GM23338 (cell line): ENCODE measurements around the gene PLEKHM1. TPM values are rescaled to one million over a fixed set of nuclear protein-coding genes. Genes with fewer than 3 reads are reported as not detected.

Experiments used
- CTCF ChIP-seq, 2 experiments: fragments of 200-600 bp in 1 of 2; sonication (generic) in 1 of 2; conservative IDR thresholded peaks; 2 replicates each; pipeline versions ENCODE4 v1.5.1 to v1.6.1; 2016 to 2017; ENCODE audit warnings: antibody characterized with exemption in 2 of 2, low read depth in 2 of 2, mild to moderate bottlenecking in 2 of 2, moderate library complexity in 1 of 2
- ETS1 ChIP-seq: IDR thresholded peaks from 2 replicates; pipeline ENCODE4 v1.6.1; 2016; ENCODE audit warnings: antibody characterized with exemption
- EZH2 ChIP-seq: fragments of 200-600 bp; sonication (generic); IDR thresholded peaks from one replicate; pipeline ENCODE4 v1.8.0; 2017; ENCODE audit warnings: antibody characterized with exemption, mild to moderate bottlenecking, low read depth; ENCODE audit not compliant: unreplicated experiment
- JUNB ChIP-seq: IDR thresholded peaks from one replicate; pipeline ENCODE4 v1.6.1; 2016; ENCODE audit warnings: antibody characterized with exemption; ENCODE audit not compliant: unreplicated experiment
- NANOG ChIP-seq: IDR thresholded peaks from 2 replicates; pipeline ENCODE4 v1.6.1; 2016; ENCODE audit warnings: antibody characterized with exemption, borderline replicate concordance
- STAT1 ChIP-seq: IDR thresholded peaks from one replicate; pipeline ENCODE4 v1.6.1; 2016; ENCODE audit warnings: antibody characterized with exemption; ENCODE audit not compliant: unreplicated experiment
- ZNF462 ChIP-seq: fragments of 250-450 bp; sonication (Bioruptor Pico); IDR thresholded peaks from 2 replicates; pipeline ENCODE4 v1.5.0; 2020; ENCODE audit warnings: mild to moderate bottlenecking, moderate library complexity
- polyA plus RNA-seq: library from polyadenylated mRNA; unstranded; fragments of >200 nt; fragmentation: Nextera tagmentation; extraction: Ambion mirVana; gene quantifications from 2 replicates; pipeline ENCODE4 v1.2.1, GENCODE V29; 2016
- total RNA-seq: library from RNA; depleted of rRNA; stranded (reverse); fragments of >200 nt; shearing (Covaris generic); gene quantifications from 2 replicates; pipeline ENCODE4 v1.2.3, GENCODE V29; 2014

Gene PLEKHM1
- total and polyA plus RNA-seq, 2 experiments from 2014 or later = 4.4 to 17.9 TPM

- TF ChIP-seq ZNF462 (CRISPR knock-in tag) (no peak), CTCF (conservative IDR thresholded peaks at IDR 0.05; ENCODE audit: low read depth in 2 of 2) (no peak), JUNB (no peak), ETS1 (no peak), EZH2 (no peak), STAT1 (no peak), NANOG (no peak)
Observed at GRCh38 chr17:45423975-45424335, 66.6 kb downstream of the PLEKHM1 start (continued).
